HG03520 (cell line): ENCODE measurements around the gene SLC27A4.

Experiments
- ATAC-seq: cut with Tn5 transposase; IDR thresholded peaks from one replicate; pipeline ENCODE4 v1.9.1; 2021; ENCODE audit warnings: mild to moderate bottlenecking, moderate library complexity; ENCODE audit not compliant: unreplicated experiment

Gene SLC27A4

DNA sequence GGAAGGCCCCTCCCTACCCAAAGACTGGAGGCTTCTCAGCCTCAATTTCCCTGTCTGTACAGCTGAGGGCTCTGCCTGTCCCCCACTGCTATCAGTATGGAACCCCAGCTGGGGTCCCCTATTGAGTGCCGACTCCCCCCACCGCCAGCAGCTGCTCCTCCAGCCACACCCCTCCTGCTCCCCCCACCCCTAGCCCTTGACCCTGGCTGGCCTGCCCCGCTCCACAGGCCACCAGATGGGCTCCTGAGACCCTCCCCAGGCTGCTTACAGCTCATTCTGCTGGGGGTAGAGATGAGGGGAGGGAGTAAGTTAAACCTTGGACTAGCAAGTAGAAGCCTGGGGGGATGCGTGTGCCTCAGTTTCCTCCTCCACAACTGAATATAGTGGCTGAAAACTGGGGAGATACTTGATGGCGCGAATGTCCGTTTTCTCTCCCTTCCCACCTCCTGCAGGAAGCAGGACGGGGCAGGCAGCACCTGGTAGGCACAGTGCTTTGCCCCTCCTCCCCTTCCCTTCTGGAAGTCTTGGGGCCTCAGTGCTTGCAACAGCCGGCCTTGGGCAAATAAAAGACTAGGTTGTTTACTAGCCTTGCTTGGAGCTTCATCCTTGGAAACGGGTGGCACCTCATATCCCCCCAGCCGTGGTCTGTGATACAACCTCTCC is 50.0 kb downstream of the SLC27A4 start:
- ATAC-seq = no peak

DNA sequence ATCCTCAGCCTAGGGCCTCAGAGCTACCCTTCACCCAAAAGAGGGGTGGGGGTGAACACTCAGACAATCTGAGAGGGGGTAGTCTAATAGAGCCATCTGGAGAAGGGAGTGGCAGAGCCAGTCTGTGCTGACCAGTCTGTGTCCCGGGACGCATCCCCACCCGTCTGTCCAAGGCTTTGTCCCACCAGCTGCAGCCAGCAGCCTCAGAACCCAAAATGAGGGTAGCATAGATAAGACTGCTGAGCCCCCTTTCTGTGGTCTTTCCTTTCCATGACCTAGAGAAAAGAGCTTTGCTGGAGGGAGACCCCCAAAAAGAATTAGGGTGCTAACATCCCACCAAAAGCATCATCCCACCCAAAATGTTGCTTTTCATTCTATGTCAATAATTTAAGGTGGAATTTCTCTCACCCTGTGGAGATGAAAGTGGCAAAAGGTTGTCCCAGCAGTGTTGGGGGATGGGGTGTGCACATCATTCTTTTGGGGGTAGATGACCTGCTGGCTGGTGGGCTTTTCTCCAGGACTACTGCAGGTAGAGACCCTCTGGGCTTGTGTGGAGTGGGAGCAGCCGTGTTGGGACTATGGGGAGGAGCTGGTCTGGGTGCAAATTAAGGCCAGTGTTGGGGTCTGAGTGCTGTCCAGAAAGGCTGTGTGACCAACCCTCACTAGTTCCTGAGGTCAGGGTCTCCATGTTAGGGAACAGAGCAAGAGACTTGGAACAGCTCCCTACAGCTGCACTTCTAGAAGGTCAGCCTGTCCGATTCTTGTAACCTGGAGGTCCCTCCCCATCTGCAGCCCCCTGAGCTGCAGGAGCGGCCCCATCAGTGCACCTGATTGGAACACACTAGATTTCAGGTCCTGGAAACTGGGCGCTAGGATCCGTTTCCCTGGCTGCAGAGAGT is 50.7 kb downstream of the SLC27A4 start:
- ATAC-seq = no peak

DNA sequence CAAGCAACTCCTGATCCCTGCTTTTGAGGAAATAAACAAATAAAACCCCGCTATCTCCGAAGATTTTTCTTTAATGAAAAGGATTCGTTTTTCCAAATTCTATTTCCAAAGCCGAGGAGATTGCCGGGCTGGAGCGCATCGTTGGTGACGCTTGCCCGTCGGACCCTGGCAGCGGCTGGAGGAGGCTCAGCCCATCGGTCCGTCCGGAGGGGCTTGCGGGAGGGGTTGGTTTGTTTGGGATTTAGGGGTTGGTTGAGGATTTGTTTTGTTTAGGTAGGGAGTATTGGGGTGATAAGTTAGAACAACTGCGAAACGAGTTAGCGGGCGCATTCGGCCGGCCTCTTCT is 51.6 kb downstream of the SLC27A4 start:
- ATAC-seq = no peak

DNA sequence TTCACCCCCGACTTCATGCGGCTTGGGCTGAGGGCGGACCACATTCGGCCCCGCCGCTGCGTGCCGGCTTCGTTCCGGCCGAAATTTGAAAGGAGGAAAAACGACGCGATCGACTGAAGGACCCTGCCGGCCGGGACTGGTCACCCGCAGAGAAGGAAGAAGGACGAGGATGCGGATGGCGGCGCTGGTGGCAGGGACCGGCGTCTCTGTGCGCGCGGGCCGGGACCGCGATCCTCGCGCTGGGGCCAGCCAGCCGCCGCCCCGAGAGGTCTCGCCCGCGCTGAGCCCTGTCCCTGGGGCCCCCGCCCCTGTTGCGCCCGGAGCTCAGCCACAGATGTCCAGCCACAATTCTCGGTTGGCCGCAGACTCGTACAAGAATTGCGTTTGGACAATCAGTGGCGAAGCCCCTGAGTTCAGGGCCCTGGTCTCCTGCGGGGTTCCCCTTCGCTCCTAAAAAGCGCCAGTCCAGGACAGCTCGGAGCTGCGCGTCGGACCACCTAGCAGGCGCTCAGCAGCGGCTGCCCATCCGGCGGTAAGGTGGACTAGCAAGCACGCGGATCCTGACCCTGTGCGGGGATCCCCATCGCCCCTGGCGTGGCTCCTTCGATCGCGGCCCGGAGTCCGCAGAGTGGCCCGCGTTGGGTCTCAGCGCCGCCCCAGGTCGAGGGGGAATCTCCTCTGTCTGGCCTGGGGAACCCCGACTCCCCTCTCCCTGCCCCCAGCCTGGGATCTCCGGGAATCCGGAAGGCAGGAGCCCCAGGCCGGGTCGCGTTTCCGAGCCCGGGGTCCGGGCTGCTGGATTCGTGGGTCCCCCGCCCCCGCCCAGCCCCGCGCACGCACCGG is 52.2 kb downstream of the SLC27A4 start:
- no peak for ATAC-seq

DNA sequence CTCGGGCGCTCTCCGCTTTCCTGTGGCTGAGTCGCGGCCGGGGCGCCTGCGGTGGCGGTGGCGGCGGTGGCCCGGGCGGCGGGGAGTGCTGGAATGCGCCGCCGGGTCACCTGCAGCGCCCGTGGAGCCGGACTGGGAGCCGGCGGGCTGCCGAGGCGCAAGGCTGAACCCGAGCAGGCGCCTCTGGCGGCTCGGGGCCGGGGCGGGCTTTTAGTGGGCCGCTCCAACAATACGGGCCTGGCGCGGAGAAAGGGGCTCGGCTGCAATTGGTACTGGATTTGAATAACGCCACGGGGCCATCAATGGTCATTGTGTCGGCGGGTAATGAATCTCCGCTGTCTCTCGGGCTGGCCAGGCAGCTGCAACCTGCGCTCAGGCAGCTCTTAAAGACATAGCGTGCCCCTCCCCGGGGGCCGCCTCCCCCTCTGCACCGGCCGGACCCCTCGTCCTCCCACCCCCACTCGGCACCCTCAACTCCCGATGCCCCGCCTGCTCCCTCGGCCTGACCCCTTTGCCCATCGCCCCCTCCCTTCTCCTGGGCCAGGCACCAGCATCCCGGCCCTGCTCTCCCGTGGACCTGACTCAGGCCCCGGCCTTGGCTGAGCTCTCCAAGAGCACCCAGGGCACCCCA is 52.9 kb downstream of the SLC27A4 start:
- no peak for ATAC-seq

DNA sequence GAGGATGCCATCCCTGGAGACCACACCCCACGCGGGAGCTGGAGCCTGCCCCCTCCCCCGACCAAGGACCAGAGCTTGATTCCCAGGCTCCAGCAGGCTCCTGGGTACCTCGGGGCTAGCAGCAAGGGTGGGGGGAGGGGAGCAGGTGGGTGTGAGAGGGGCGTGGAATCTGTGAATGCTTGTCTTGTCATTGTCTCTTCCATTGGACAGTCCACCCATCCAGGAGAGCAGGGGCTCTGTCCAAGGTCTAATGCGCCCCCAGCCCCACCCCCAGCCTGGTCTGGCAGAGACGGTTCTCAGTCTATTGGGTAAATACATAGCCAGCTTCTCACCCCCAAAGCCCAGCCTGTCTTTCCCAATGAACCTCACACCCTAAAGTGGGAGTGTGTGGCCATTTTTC is 53.6 kb downstream of the SLC27A4 start:
- ATAC-seq = no peak

DNA sequence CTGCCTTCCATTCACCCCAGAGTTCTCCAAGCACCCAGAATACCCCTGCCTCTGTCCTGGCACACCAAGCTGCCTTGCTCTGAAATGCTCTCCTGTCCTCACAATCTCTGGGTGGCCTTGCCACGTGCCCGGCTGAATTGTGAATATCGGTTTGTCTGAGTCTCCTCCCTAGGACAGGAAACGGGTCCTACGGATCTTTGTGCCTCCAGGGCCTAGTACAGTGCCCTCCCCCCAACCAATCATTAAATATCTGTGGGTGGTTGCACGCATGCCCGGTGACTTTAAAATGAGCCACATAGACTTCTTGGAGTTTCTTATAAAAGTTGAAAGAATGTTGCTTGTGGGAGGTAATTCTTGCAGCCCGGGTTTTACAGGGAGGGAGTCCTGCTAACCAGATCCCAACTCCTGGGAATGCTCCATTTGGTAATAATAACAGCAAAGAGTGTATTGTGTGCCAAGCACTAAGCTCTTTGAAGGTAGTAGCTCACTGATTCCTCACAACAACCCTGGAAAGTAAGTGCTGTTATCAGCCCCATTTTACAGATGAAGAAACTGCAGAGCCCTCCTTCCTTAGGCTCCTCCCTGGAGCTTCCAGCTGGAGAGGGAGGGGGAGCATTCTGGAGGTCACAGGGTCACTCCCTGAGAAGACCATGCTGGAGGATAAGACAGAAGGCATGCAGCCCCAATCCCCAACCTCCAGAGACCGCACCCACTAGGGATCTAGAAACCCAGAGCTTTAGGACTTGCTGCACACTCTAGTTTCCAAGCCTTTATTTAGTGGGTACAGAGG is 54.2 kb downstream of the SLC27A4 start:
- no peak for ATAC-seq

DNA sequence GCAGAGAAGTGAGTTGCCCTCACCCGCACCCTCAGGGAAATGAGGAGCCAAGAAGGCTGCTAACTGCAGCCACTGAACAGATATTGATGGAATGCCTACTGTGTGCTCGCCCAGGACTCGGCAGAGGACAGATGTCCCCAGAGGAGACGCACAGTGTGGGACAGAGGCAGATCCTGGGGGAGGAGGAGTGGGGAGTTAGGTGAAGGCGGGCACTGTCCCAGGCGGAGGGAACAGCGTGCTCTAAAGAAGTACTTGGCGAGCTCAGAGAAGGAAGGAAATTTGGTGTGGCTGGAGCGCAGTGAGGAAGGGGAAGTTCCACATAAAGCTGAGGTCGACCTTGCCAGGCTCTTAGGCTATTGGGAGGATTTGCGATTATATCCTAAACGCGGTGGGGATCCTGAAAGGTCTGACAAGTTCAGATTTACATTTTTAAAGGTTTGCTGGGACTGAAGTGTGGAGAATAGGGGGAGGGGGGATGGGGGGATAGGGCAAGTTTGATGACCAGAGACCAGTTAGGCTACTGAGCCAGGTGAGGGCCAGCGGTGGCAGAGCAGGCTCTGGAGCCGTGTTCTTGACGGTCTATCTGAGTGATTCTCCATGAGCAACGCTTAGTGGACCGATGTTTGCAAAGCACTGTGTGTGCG is 56.8 kb downstream of the SLC27A4 start:
- no peak for ATAC-seq

DNA sequence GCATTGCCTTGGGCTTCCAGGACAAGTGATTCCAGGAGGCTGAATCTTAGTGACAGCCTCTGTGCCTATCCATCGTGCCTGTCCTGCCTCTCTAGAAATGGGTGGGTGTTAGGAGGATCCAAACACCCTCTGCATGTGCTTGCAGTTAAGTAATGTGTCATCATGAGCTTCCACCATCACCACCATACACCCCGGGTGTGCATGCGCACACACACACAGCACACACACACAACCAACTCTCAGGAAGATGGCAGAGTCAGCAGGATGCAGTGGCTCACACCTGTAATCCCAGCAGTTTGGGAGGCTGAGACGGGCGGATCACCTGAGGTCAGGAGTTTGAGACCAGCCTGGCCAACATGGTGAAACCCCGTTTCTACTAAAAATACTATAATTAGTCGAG is 57.5 kb downstream of the SLC27A4 start:
- ATAC-seq = no peak

DNA sequence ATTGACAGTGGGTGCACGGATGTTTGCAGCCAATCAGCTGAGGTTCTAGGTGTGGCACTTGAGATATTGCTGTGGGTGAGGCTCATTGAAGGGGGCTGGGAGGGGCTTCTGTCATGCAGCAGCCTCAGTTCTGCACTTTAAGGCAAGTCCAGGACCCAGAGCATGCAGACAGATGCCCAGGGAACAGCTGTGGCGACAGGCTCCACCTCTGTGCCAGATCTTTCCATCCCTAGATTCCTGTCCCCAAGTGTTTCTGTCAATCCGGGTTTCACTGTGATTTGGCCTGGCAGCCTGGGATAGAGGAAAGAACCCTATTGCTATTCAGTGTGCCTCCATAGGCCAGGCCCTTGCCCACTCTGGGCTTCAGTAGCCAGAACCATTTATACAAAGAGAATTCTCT is 59.5 kb downstream of the SLC27A4 start:
- no peak for ATAC-seq

DNA sequence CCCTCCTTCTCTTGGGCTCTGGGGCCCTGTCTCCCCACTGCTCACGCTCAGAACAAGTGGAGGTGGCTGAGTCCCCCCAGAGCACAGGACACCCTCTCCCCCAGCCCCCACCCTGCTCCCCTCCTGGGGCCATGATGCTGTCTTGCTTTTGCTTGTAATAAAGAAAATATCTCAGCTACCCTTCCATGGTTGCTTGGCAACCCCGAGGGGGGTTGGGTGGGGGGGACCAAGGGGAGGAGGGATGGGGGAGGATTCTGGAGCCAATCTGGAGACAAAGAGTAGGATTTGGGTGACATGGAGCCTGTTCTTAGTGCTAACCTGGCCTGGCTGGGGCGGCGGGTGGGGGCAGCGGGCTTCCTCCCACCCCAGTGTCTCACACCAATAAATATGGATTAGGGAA is 64.2 kb downstream of the SLC27A4 start:
- no peak for ATAC-seq

DNA sequence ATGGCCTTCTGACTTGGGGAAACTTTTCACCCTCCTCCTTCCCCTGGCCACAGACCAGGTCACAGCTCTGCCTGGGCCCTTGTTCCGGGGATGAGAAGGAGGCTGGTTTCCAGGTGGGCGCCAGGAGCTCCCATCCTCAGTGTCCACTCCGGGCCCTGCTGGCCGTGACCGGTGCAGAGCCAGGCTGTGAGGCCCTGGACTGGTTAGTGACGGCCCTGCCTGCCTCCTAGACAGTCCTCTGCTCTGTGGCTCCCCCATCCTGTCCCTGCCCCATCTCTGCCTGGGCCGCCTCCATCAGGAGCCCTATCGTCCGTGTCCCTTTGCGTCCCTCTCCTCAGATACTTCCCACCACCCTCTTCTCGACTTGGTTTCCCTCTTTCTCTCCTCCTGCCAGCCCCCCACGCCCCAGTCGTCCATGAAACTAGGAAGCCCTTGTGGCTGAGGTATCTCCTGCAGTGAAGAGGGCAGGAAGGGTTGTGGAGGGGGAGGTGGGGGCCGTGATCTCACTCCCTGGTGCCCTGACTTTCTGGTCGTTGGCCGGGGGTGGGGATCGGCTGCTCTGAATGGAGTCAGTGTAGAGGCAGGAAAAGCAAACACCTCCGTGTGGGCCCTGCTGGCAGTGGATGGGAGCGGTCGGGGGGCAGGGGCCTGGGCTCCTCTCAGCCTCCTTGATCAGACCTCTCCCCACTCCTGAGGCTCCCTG is 64.9 kb downstream of the SLC27A4 start:
- no peak for ATAC-seq

DNA sequence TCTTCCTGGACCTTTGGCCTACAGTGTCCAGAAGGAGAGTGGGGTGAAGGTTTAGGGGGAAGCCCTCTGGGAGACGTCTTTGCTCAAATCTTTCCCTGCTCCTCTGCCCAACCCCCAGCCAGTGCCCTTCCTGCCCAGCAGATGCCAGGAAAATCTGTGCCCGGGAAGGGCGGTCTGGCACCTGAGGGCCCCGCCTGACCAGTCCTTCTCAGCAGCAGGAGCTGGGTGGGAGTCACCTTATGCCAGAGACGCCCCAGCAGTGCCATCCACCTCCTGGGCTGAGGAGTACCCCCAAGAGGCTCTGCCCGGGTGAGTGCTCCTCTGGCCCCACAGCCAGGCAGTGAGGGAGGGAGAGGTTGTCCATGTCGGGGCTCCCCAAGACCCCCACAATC is 65.4 kb downstream of the SLC27A4 start:
- ATAC-seq = no peak

DNA sequence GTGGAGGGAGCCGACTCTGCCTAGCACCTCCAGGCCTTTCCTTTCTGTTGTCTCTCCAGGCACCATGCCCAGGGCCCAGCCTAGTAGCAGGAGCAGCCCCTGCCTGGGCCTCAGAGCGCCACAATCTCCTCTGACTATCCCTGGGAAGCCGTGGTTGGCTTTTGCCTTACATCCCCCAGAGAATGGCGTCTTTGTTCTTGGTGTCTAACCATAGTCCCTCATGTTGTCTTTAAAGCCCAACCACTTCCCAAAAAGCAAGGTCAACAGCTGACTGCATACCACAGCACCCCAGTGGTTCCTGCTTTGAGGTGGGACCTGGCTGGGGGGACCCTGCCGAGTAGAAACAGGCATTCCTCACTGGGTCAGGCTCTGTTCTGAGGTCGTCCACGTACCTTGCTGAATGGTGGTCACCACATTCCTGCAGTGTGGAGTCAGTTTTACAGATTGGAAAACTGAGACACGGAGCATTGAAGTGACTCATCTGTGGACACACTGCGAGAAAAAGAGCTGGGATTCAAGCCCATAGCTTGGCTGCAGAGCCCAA is 66.6 kb downstream of the SLC27A4 start:
- no peak for ATAC-seq

DNA sequence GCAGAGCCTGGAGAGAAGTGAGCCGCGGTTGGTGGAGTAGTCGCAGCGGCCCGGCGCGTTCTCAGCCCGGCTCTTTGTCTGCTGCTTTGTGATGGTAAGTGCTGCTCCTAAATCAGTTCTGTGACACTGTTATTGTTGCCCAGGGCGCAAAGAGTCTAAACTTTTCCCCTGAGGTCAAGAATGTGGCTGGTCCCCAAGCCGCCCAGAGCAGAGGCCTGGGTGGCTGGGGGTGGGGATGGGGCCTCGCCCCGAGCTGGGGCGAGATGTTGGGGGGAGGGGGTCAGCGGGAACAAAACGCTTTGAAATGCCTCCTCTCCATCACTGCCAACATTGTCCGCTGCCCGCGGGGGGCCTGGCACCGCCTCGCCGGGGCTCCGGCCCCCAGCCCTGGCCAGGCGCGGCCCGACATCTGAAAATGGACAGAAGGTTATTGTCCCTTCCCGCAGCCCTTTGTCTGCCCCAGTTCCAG is 68.7 kb downstream of the SLC27A4 start:
- no peak for ATAC-seq

DNA sequence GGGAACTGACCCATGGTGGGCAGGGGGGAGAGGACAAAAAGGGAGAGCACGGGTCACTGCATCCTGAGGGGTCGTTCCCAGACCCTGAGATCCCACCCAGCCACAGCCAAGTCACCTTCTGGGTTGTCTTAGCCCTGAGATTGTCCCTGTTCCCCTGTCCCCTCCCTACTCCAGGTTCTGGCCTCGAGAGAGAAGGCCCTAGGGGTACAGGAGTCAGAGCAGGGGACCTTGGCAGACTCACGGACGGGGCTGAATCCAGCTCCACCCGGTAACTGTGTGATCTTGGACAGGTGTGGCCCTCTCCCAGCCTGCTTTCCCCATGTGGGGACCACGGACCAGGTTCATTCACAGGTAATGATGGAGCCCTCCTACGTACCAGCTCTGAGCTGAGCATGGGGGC is 69.1 kb downstream of the SLC27A4 start:
- ATAC-seq = no peak

DNA sequence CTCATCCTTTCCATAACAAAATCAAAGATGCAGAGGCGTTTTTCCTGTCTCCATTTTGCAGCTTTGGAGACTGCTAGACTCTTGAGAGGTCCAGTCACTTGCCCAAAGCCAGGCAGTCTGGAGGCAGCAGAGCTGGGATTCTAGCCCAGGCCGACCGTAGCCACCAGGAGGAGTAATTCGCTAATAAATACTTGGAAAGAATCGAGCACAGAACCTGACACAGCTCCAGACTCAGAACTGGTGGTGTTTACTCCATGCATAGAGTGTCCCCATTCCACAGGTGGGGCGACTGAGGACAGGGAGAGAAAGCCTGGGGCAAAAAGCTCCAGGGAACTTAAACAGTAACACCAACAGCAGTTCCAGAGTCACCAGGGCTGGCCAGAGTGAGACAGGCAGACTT is 69.7 kb downstream of the SLC27A4 start:
- ATAC-seq = no peak
